ENCODE data around the gene DNAH1. TPM values are rescaled to one million over a fixed set of nuclear protein-coding genes. Genes with fewer than 3 reads are reported as not detected.
A peak's percentile ranks its signal among the peaks of the same experiment; 100 is the strongest.

Gene DNAH1
- total and polyA plus RNA-seq, 2 of the 13 experiments (the other 11 are each of a cell fraction or from before 2014, with no cell fraction given) = 0.64 to 3.5 TPM

- TF ChIP-seq, protein P1, sequence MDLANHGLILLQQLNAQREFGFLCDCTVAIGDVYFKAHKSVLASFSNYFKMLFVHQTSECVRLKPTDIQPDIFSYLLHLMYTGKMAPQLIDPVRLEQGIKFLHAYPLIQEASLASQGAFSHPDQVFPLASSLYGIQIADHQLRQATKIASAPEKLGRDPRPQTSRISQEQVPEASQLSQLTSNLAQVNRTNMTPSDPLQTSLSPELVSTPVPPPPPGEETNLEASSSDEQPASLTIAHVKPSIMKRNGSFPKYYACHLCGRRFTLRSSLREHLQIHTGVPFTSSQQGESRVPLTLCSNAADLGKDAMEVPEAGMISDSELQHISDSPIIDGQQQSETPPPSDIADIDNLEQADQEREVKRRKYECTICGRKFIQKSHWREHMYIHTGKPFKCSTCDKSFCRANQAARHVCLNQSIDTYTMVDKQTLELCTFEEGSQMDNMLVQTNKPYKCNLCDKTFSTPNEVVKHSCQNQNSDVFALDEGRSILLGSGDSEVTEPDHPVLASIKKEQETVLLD (CRISPR knock-in tag; IDR thresholded peaks at IDR 0.05; ENCODE audit: low read depth) = no peak; the same call in 1 of the 2 replicates
- TF ChIP-seq, protein P2, sequence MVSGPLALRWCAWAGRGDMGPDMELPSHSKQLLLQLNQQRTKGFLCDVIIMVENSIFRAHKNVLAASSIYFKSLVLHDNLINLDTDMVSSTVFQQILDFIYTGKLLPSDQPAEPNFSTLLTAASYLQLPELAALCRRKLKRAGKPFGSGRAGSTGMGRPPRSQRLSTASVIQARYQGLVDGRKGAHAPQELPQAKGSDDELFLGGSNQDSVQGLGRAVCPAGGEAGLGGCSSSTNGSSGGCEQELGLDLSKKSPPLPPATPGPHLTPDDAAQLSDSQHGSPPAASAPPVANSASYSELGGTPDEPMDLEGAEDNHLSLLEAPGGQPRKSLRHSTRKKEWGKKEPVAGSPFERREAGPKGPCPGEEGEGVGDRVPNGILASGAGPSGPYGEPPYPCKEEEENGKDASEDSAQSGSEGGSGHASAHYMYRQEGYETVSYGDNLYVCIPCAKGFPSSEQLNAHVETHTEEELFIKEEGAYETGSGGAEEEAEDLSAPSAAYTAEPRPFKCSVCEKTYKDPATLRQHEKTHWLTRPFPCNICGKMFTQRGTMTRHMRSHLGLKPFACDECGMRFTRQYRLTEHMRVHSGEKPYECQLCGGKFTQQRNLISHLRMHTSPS (CRISPR knock-in tag; IDR thresholded peaks at IDR 0.05; ENCODE audit: low read depth) = no peak
- TF ChIP-seq PITX1 (CRISPR knock-in tag; IDR thresholded peaks at IDR 0.05) (no peak), HNRNPUL1 (IDR thresholded peaks at IDR 0.05; ENCODE audit: low read depth, low read length) (no peak), ARHGAP35 (CRISPR knock-in tag; IDR thresholded peaks at IDR 0.05; ENCODE audit: borderline replicate concordance) (no peak), ZNF333 (CRISPR knock-in tag; IDR thresholded peaks at IDR 0.05; ENCODE audit: borderline replicate concordance) (peak; percentile 57; the same call in 1 of the 2 replicates), ZNF577 (CRISPR knock-in tag; IDR thresholded peaks at IDR 0.05; ENCODE audit: borderline replicate concordance, low read depth) (no peak), ZNF709 (CRISPR knock-in tag; IDR thresholded peaks at IDR 0.05) (no peak), ZBTB7A (CRISPR knock-in tag; IDR thresholded peaks at IDR 0.05) (no peak), U2AF1 (optimal IDR thresholded peaks at IDR 0.05; ENCODE audit: low read depth, low read length) (no peak), ZNF232 (CRISPR knock-in tag; IDR thresholded peaks at IDR 0.05; ENCODE audit: borderline replicate concordance) (no peak), DR1 (CRISPR knock-in tag; IDR thresholded peaks at IDR 0.05) (peak; percentile 65; the same call in 1 of the 2 replicates), ZNF350 (CRISPR knock-in tag; IDR thresholded peaks at IDR 0.05; ENCODE audit: borderline replicate concordance, low read depth) (no peak), SMC3 (IDR thresholded peaks at IDR 0.05; ENCODE audit: low read length) (no peak), ZNF20 (CRISPR knock-in tag; IDR thresholded peaks at IDR 0.05) (no peak), ZNF468 (CRISPR knock-in tag; IDR thresholded peaks at IDR 0.05) (no peak), ZNF460 (CRISPR knock-in tag; IDR thresholded peaks at IDR 0.05; ENCODE audit: borderline replicate concordance) (no peak), MEIS2 (CRISPR knock-in tag; IDR thresholded peaks at IDR 0.05) (peak; percentile 69)
- TF ChIP-seq, protein P3, sequence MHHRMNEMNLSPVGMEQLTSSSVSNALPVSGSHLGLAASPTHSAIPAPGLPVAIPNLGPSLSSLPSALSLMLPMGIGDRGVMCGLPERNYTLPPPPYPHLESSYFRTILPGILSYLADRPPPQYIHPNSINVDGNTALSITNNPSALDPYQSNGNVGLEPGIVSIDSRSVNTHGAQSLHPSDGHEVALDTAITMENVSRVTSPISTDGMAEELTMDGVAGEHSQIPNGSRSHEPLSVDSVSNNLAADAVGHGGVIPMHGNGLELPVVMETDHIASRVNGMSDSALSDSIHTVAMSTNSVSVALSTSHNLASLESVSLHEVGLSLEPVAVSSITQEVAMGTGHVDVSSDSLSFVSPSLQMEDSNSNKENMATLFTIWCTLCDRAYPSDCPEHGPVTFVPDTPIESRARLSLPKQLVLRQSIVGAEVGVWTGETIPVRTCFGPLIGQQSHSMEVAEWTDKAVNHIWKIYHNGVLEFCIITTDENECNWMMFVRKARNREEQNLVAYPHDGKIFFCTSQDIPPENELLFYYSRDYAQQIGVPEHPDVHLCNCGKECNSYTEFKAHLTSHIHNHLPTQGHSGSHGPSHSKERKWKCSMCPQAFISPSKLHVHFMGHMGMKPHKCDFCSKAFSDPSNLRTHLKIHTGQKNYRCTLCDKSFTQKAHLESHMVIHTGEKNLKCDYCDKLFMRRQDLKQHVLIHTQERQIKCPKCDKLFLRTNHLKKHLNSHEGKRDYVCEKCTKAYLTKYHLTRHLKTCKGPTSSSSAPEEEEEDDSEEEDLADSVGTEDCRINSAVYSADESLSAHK (CRISPR knock-in tag; IDR thresholded peaks at IDR 0.05; ENCODE audit: borderline replicate concordance) = no peak
- TF ChIP-seq, protein P4, sequence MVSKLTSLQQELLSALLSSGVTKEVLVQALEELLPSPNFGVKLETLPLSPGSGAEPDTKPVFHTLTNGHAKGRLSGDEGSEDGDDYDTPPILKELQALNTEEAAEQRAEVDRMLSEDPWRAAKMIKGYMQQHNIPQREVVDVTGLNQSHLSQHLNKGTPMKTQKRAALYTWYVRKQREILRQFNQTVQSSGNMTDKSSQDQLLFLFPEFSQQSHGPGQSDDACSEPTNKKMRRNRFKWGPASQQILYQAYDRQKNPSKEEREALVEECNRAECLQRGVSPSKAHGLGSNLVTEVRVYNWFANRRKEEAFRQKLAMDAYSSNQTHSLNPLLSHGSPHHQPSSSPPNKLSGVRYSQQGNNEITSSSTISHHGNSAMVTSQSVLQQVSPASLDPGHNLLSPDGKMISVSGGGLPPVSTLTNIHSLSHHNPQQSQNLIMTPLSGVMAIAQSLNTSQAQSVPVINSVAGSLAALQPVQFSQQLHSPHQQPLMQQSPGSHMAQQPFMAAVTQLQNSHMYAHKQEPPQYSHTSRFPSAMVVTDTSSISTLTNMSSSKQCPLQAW (CRISPR knock-in tag; IDR thresholded peaks at IDR 0.05) = peak; percentile 44; the same call in 1 of the 2 replicates
Observed at GRCh38 chr3:52278510-52279069, 37.5 kb upstream of the DNAH1 start, which contains the start of gene WDR82 (continued).
